Central memory CD8-positive, alpha-beta T cell (primary cell): ENCODE results near the gene HPCAL1.

Experiments
- ATAC-seq: fragments of 150-1000 bp; cut with Tn5 transposase; replicated peaks from 2 replicates; pipeline ENCODE4 v1.10.0; 2022; ENCODE audit warnings: mild to moderate bottlenecking, moderate FRiP score, moderate number of reproducible peaks; ENCODE audit not compliant: poor library complexity, severe bottlenecking; ENCODE audit errors: extremely low read depth
- DNase-seq, 2 donors: peaks; one replicate each; pipeline ENCODE4 v3.0.0; 2021; ENCODE audit warnings: low spot score in 2 of 2
- H3K27ac Mint-ChIP-seq: one replicate; pipeline ENCODE4 v1.8.0; 2022; ENCODE audit warnings: low read depth, mild to moderate bottlenecking, moderate library complexity, mixed read lengths
- H3K27me3 Mint-ChIP-seq: one replicate; pipeline ENCODE4 v1.8.0; 2022; ENCODE audit warnings: mixed read lengths
- H3K36me3 Mint-ChIP-seq: one replicate; pipeline ENCODE4 v1.8.0; 2022; ENCODE audit warnings: mild to moderate bottlenecking, moderate library complexity, mixed read lengths; ENCODE audit not compliant: insufficient read depth
- H3K4me1 Mint-ChIP-seq: one replicate; pipeline ENCODE4 v1.8.0; 2022; ENCODE audit warnings: mixed read lengths
- H3K4me3 Mint-ChIP-seq: one replicate; pipeline ENCODE4 v1.8.0; 2022; ENCODE audit warnings: mild to moderate bottlenecking, moderate library complexity, mixed read lengths
- H3K9me3 Mint-ChIP-seq: one replicate; pipeline ENCODE4 v1.8.0; 2022; ENCODE audit warnings: mixed read lengths

Gene HPCAL1

GRCh38 chr2:10326707-10327594, 24.2 kb downstream of the HPCAL1 start:
- Mint-ChIP-seq H3K27me3 (no peaks in the 10 kb centered on the region), H3K27ac (peak overlapping the region; percentile 76), H3K4me1 (peaks cover 78% of the 10 kb centered on the region), H3K4me3 (no peak overlapping the region), H3K9me3 (no peaks in the 10 kb centered on the region), H3K36me3 (peaks cover 11% of the 10 kb centered on the region)
- DNase-seq (no peak), ATAC-seq (no peak)

GRCh38 chr2:10327896-10328669, 25.4 kb downstream of the HPCAL1 start:
- H3K36me3 Mint-ChIP-seq, result peaks cover 14% of the 10 kb centered on the region
- ATAC-seq (no peak), DNase-seq (no peak)
- peak overlapping the region; percentile 99 for H3K27ac Mint-ChIP-seq
- no peak overlapping the region for H3K4me3 Mint-ChIP-seq
- H3K9me3 Mint-ChIP-seq, result no peaks in the 10 kb centered on the region
- H3K27me3 Mint-ChIP-seq, result no peaks in the 10 kb centered on the region
- peaks cover 87% of the 10 kb centered on the region for H3K4me1 Mint-ChIP-seq

GRCh38 chr2:10328670-10329579, 26.2 kb downstream of the HPCAL1 start:
- Mint-ChIP-seq H3K4me3 (peak overlapping the region; percentile 98), H3K27ac (peak overlapping the region; percentile 99), H3K4me1 (peaks cover 86% of the 10 kb centered on the region), H3K36me3 (peaks cover 14% of the 10 kb centered on the region), H3K27me3 (no peaks in the 10 kb centered on the region), H3K9me3 (no peaks in the 10 kb centered on the region)
- ATAC-seq (no peak), DNase-seq (no peak)

- peaks cover 86% of the 10 kb centered on the region for H3K4me1 Mint-ChIP-seq
- DNase-seq (no peak), ATAC-seq (no peak)
- H3K9me3 Mint-ChIP-seq, result no peaks in the 10 kb centered on the region
- H3K4me3 Mint-ChIP-seq, result peak overlapping the region; percentile 98
- peaks cover 14% of the 10 kb centered on the region for H3K36me3 Mint-ChIP-seq
- peak overlapping the region; percentile 99 for H3K27ac Mint-ChIP-seq
- H3K27me3 Mint-ChIP-seq, result no peaks in the 10 kb centered on the region
Measured at GRCh38 chr2:10329580-10329879, 26.8 kb downstream of the HPCAL1 start.

GRCh38 chr2:10329880-10330699, 27.4 kb downstream of the HPCAL1 start:
- Mint-ChIP-seq H3K36me3 (peaks cover 14% of the 10 kb centered on the region), H3K27ac (peak overlapping the region; percentile 99), H3K4me3 (peak overlapping the region; percentile 98), H3K4me1 (peaks cover 84% of the 10 kb centered on the region), H3K9me3 (no peaks in the 10 kb centered on the region), H3K27me3 (no peaks in the 10 kb centered on the region)
- no peak for DNase-seq
- peak; percentile 35 for ATAC-seq

GRCh38 chr2:10330700-10331026, 28.0 kb downstream of the HPCAL1 start:
- H3K4me1 Mint-ChIP-seq, result peaks cover 78% of the 10 kb centered on the region
- H3K36me3 Mint-ChIP-seq, result peaks cover 14% of the 10 kb centered on the region
- H3K27me3 Mint-ChIP-seq, result no peaks in the 10 kb centered on the region
- peak overlapping the region; percentile 98 for H3K4me3 Mint-ChIP-seq
- ATAC-seq (no peak), DNase-seq (no peak)
- H3K27ac Mint-ChIP-seq, result peak overlapping the region; percentile 99
- H3K9me3 Mint-ChIP-seq, result no peaks in the 10 kb centered on the region

GRCh38 chr2:10331027-10331701, 28.5 kb downstream of the HPCAL1 start:
- Mint-ChIP-seq H3K9me3 (no peaks in the 10 kb centered on the region), H3K4me1 (peaks cover 73% of the 10 kb centered on the region), H3K4me3 (peak overlapping the region; percentile 98), H3K36me3 (peaks cover 14% of the 10 kb centered on the region), H3K27ac (peak overlapping the region; percentile 99), H3K27me3 (no peaks in the 10 kb centered on the region)
- ATAC-seq (peak; percentile 72), DNase-seq (peak; percentile 52 to 56)

GRCh38 chr2:10331702-10332401, 29.1 kb downstream of the HPCAL1 start:
- Mint-ChIP-seq H3K27ac (peak overlapping the region; percentile 99), H3K4me1 (peaks cover 66% of the 10 kb centered on the region), H3K4me3 (peak overlapping the region; percentile 98), H3K9me3 (no peaks in the 10 kb centered on the region), H3K27me3 (no peaks in the 10 kb centered on the region), H3K36me3 (peaks cover 14% of the 10 kb centered on the region)
- ATAC-seq (peak; percentile 62), DNase-seq (peak; percentile 34 to 39)

GRCh38 chr2:10332402-10333246, 29.9 kb downstream of the HPCAL1 start:
- no peak for DNase-seq
- Mint-ChIP-seq H3K9me3 (no peaks in the 10 kb centered on the region), H3K27ac (peak overlapping the region; percentile 99), H3K4me1 (peaks cover 63% of the 10 kb centered on the region), H3K27me3 (no peaks in the 10 kb centered on the region), H3K4me3 (peak overlapping the region; percentile 98), H3K36me3 (peaks cover 14% of the 10 kb centered on the region)
- no peak for ATAC-seq

GRCh38 chr2:10333247-10333613, 30.5 kb downstream of the HPCAL1 start:
- H3K27me3 Mint-ChIP-seq, result no peaks in the 10 kb centered on the region
- peaks cover 63% of the 10 kb centered on the region for H3K4me1 Mint-ChIP-seq
- H3K9me3 Mint-ChIP-seq, result no peaks in the 10 kb centered on the region
- peak overlapping the region; percentile 99 for H3K27ac Mint-ChIP-seq
- no peak overlapping the region for H3K4me3 Mint-ChIP-seq
- peaks cover 13% of the 10 kb centered on the region for H3K36me3 Mint-ChIP-seq
- DNase-seq (no peak), ATAC-seq (no peak)
